Endothelial cell of umbilical vein (primary cell): Measurements from ENCODE around the gene IFIT3. TPM values are rescaled to one million over a fixed set of nuclear protein-coding genes. Genes with fewer than 3 reads are reported as not detected.

ENCODE experiments used
- BruUV-seq: library from RNA; stranded (reverse); fragments of 400-500 nt; replicated peaks from 2 replicates; lab custom pipeline; 2021; lab: Mats Ljungman, UMichigan
- CTCF ChIA-PET: fragments of 300-600, 350-600 bp; sonication (Branson Sonifier 250); formaldehyde crosslinking; loops from one replicate; lab custom pipeline; 2021; ENCODE audit warnings: antibody characterized with exemption, inconsistent platforms; lab: Charles Lee
- POLR2A ChIA-PET: fragments of 300-600, 350-600 bp; sonication (Branson Sonifier 250); formaldehyde crosslinking; loops from one replicate; lab custom pipeline; 2021; ENCODE audit warnings: antibody characterized with exemption, inconsistent platforms; lab: Charles Lee
- DNase-seq: peaks from one replicate; pipeline ENCODE4 v3.0.0-alpha.2; 2011; ENCODE audit warnings: low read depth, low spot score
- FAIRE-seq: peaks from 2 replicates; lab custom pipeline; 2011; peaks lifted over from hg19 to GRCh38; lab: Jason Lieb, UNC
- H2AFZ ChIP-seq: 2 replicates; pipeline ENCODE4 v1.6.0; 2012; ENCODE audit warnings: low read depth, low read length, control low read depth, inconsistent platforms
- H3K27ac ChIP-seq: 2 replicates; pipeline ENCODE4 v1.5.1; 2011; ENCODE audit warnings: low read depth, mild to moderate bottlenecking, control low read depth, low read length, moderate library complexity; ENCODE audit not compliant: insufficient read depth
- H3K27me3 ChIP-seq, 2 experiments: 2 replicates each; pipeline versions ENCODE4 v1.6.0 to v1.6.1; 2011; ENCODE audit warnings: low read length in 2 of 2, mixed read lengths in 1 of 2; ENCODE audit not compliant: control insufficient read depth in 2 of 2, insufficient read depth in 2 of 2
- H3K36me3 ChIP-seq, 2 experiments: 2 replicates in 1 of 2; 3 replicates in 1 of 2; pipeline ENCODE4 v1.5.1; 2011; ENCODE audit warnings: low read length in 2 of 2, mild to moderate bottlenecking in 1 of 2, moderate library complexity in 1 of 2; ENCODE audit not compliant: control insufficient read depth in 2 of 2, insufficient read depth in 2 of 2; ENCODE audit errors: extremely low read depth in 1 of 2
- H3K4me1 ChIP-seq: 3 replicates; pipeline ENCODE4 v1.5.1; 2011; ENCODE audit warnings: mild to moderate bottlenecking, low read length; ENCODE audit not compliant: control insufficient read depth, insufficient read depth; ENCODE audit errors: extremely low read depth
- H3K4me2 ChIP-seq: 2 replicates; pipeline ENCODE4 v1.6.1; 2011; ENCODE audit warnings: low read length, control low read depth, mixed read lengths; ENCODE audit not compliant: insufficient read depth
- H3K4me3 ChIP-seq, 3 experiments: fragments of 200-600 bp in 1 of 3; sonication (generic), shearing (Covaris generic) in 1 of 3; replicated peaks in 1 of 3; 2 replicates each; pipeline ENCODE4 v1.5.1; 2011 to 2016; ENCODE audit warnings: control low read depth in 3 of 3, low read length in 3 of 3, mild to moderate bottlenecking in 2 of 3, inconsistent platforms in 1 of 3, low read depth in 1 of 3, moderate library complexity in 1 of 3; ENCODE audit not compliant: insufficient read depth in 1 of 3
- H3K79me2 ChIP-seq: 2 replicates; pipeline ENCODE4 v1.6.0; 2012; ENCODE audit warnings: low read length, inconsistent platforms; ENCODE audit not compliant: control insufficient read depth, insufficient read depth
- H3K9ac ChIP-seq: replicated peaks from 2 replicates; pipeline ENCODE3; 2011; ENCODE audit warnings: low read length, control low read depth; ENCODE audit not compliant: insufficient read depth; ENCODE audit errors: extremely low read depth
- H3K9me1 ChIP-seq: replicated peaks from 3 replicates; pipeline ENCODE4 v1.6.0; 2011; ENCODE audit warnings: mild to moderate bottlenecking, low read length; ENCODE audit not compliant: control insufficient read depth, insufficient read depth; ENCODE audit errors: extremely low read depth
- H3K9me3 ChIP-seq: replicated peaks from 2 replicates; pipeline ENCODE4 v1.5.1; 2012; ENCODE audit warnings: low read length, inconsistent platforms; ENCODE audit not compliant: control insufficient read depth, insufficient read depth
- H4K20me1 ChIP-seq: replicated peaks from 2 replicates; pipeline ENCODE3; 2011; ENCODE audit warnings: mild to moderate bottlenecking, low read length; ENCODE audit not compliant: control insufficient read depth, insufficient read depth; ENCODE audit errors: extremely low read depth
- CTCF ChIP-seq, 2 donors: IDR thresholded peaks; 1 replicate in 1 of 2; 2 replicates in 1 of 2; pipeline ENCODE4 v1.5.1; 2011; ENCODE audit warnings: low read length in 2 of 2, mild to moderate bottlenecking in 2 of 2, moderate library complexity in 2 of 2, control low read depth in 1 of 2, inconsistent platforms in 1 of 2, low read depth in 1 of 2; ENCODE audit not compliant: insufficient read depth in 1 of 2; ENCODE audit errors: extremely low read depth in 1 of 2
- EZH2 ChIP-seq: IDR thresholded peaks from 2 replicates; pipeline ENCODE4 v1.6.1; 2012; ENCODE audit warnings: borderline replicate concordance, low read depth, mild to moderate bottlenecking, moderate library complexity, low read length, inconsistent platforms; ENCODE audit not compliant: severe bottlenecking
- FOS ChIP-seq: IDR thresholded peaks from 2 replicates; pipeline ENCODE4 v1.6.1; 2011; ENCODE audit warnings: mild to moderate bottlenecking, low read length, moderate library complexity, borderline replicate concordance; ENCODE audit not compliant: insufficient read depth
- GATA2 ChIP-seq: IDR thresholded peaks from 2 replicates; pipeline ENCODE4 v1.7.0; 2011; ENCODE audit warnings: low read depth, mild to moderate bottlenecking, moderate library complexity, mixed read lengths, low read length; ENCODE audit not compliant: insufficient read length, insufficient read depth
- JUN ChIP-seq: IDR thresholded peaks from 2 replicates; pipeline ENCODE4 v1.6.1; 2011; ENCODE audit warnings: borderline replicate concordance, low read depth; ENCODE audit not compliant: insufficient read length, insufficient read depth
- MYC ChIP-seq: IDR thresholded peaks from one replicate; pipeline ENCODE4 v1.6.1; 2011; ENCODE audit warnings: mild to moderate bottlenecking, low read depth, low read length
- POLR2A ChIP-seq: IDR thresholded peaks from 2 replicates; pipeline ENCODE4 v1.6.1; 2012; ENCODE audit warnings: low read depth, mild to moderate bottlenecking, control low read depth, low read length
- POLR2AphosphoS5 ChIP-seq: IDR thresholded peaks from 2 replicates; pipeline ENCODE4 v1.6.1; 2012; ENCODE audit warnings: low read depth, mild to moderate bottlenecking, control low read depth, low read length, moderate library complexity; ENCODE audit not compliant: insufficient read depth
- dilution Hi-C: fragments of 300-500 bp; cut with MboI; formaldehyde crosslinking; loops from one replicate; pipeline ENCODE4 v1.15.0; 2019; ENCODE audit warnings: low sequenced_read_pairs; ENCODE audit not compliant: extremely low pct_ligation_motif_present
- intact Hi-C: fragments of 100-400 bp; cut with micrococcal nuclease; formaldehyde crosslinking; loops from one replicate; pipeline ENCODE4 v1.10.0; 2022
- polyA plus RNA-seq, 4 experiments: library from polyadenylated mRNA; depleted of rRNA in 3 of 4; stranded (reverse) in 3 of 4; unstranded in 1 of 4; fragments of >200 nt; gene quantifications; 2 replicates each; pipeline versions ENCODE4 v1.2.1 to v1.2.3, GENCODE V29; 2011 to 2012; ENCODE audit warnings: missing spikeins in 1 of 4
- total RNA-seq: library from RNA; stranded (reverse); gene quantifications from 2 replicates; pipeline ENCODE4 v1.2.3, GENCODE V29; 2021
- TF ChIP-seq, protein P1 (sequence below): IDR thresholded peaks from 2 replicates; pipeline ENCODE4 v1.6.1; 2011; ENCODE audit not compliant: insufficient read depth, insufficient read length

The IFIT3 gene
- total and polyA plus RNA-seq, 2 donors (not counting 3 experiments of a cell fraction or from before 2014, with no cell fraction given): 1.2 to 3.1 TPM

DNA sequence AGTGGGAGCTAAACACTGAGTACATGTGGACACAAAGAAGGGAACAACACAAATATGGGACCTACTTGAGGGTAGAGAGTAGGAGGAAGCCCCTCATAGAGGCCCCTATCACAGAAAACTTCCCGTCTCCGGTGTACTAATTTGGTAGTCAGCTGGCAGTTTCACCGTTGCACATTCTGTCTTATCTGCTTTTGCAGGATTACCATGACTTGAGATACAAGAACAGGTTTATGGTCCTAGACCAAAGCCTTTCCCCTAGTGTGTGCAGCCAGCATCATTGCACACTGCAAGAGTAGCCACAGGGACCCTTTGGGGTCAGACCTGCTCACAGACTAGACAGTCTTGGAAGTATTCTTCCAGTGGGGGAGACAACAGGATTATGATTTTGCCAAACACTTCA lies 44.2 kb downstream of the IFIT3 start:
- intact Hi-C loops: no loop called here
- dilution Hi-C loops: no loop called here
- H3K9me3 ChIP-seq: no peaks in the 10 kb centered on the region

More for the DNA sequence above, 44.2 kb downstream of the IFIT3 start:
- FAIRE-seq: no peak
- no peaks in the 10 kb centered on the region for H4K20me1 ChIP-seq
- no peak for DNase-seq
- no peaks in the 10 kb centered on the region for H3K36me3 ChIP-seq
- ChIA-PET POLR2A (no interaction called here), CTCF (interaction anchor here (1.3 kb wide), 1 partner anchor 13 kb away, joined by 3 read pairs; no protein-coding TSS in a partner anchor)
- BruUV-seq: no TSS peak
- H3K9me1 ChIP-seq: no peaks in the 10 kb centered on the region
- H3K79me2 ChIP-seq: no peaks in the 10 kb centered on the region
- H3K27ac ChIP-seq: no peak overlapping the region
- H3K4me1 ChIP-seq: peaks cover 11% of the 10 kb centered on the region
- no peak overlapping the region for H3K9ac ChIP-seq
- TF ChIP-seq EZH2 (no peak), POLR2AphosphoS5 (no peak), POLR2A (no peak), FOS (no peak), JUN (no peak), GATA2 (no peak), MYC (no peak), CTCF (IDR thresholded peaks at IDR 0.05; ENCODE audit: extremely low read depth in 1 of 2, insufficient read depth in 1 of 2, low read depth in 1 of 2, low read length in 2 of 2) (no peak)
- TF ChIP-seq, protein P1, sequence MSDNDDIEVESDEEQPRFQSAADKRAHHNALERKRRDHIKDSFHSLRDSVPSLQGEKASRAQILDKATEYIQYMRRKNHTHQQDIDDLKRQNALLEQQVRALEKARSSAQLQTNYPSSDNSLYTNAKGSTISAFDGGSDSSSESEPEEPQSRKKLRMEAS: no peak
- no peak overlapping the region for H3K4me3 ChIP-seq
- H2AFZ ChIP-seq: no peak overlapping the region
- H3K4me2 ChIP-seq: no peak overlapping the region
- peaks cover 6 to 9% of the 10 kb centered on the region in 2 experiments for H3K27me3 ChIP-seq
